Lower leg skin (tissue), 4 donors: ENCODE data around the gene GUCY2D. TPM values are rescaled to one million over a fixed set of nuclear protein-coding genes. Genes with fewer than 3 reads are reported as not detected.

Experiments
- DNase-seq, 2 donors: peaks; one replicate each; pipeline ENCODE4 v3.0.0-alpha.2; 2019; ENCODE audit warnings: low spot score in 2 of 2
- H3K4me3 ChIP-seq: fragments of 200-600 bp; sonication (generic); 2 replicates; pipeline ENCODE4 v1.5.1; 2017; ENCODE audit warnings: mild to moderate bottlenecking, low read depth; ENCODE audit not compliant: poor library complexity, severe bottlenecking
- POLR2A ChIP-seq, 2 donors: fragments of 450-650 bp; IDR thresholded peaks; one replicate each; pipeline ENCODE4 v1.6.1; 2016 to 2017; ENCODE audit warnings: antibody characterized with exemption in 2 of 2, mild to moderate bottlenecking in 1 of 2, moderate library complexity in 1 of 2
- WGBS, 2 donors: methylation state at CpG; one replicate each; pipeline ENCODE4 v1.1.5; 2018; 5-methylcytosine and 5-hydroxymethylcytosine counted together
- intact Hi-C: fragments of 100-400 bp; cut with DNase I; formaldehyde crosslinking; loops from one replicate; pipeline ENCODE4 v1.15.0; 2023; ENCODE audit warnings: low total_unique reads
- total RNA-seq, 4 donors: library from RNA; depleted of rRNA; stranded (reverse); fragments of >200 nt; gene quantifications; one replicate each; pipeline ENCODE4 v1.1.0, GENCODE V29; 2016
- TF ChIP-seq, protein P1 (sequence below), 3 donors: fragments of 450-650 bp; IDR thresholded peaks; one replicate each; pipeline ENCODE4 v1.5.1; 2016; ENCODE audit warnings: antibody characterized with exemption in 3 of 3, mild to moderate bottlenecking in 3 of 3, moderate library complexity in 2 of 3

The GUCY2D gene
- total RNA-seq, 4 donors from 2014 or later: 0.13 TPM; not detected in 3

DNA sequence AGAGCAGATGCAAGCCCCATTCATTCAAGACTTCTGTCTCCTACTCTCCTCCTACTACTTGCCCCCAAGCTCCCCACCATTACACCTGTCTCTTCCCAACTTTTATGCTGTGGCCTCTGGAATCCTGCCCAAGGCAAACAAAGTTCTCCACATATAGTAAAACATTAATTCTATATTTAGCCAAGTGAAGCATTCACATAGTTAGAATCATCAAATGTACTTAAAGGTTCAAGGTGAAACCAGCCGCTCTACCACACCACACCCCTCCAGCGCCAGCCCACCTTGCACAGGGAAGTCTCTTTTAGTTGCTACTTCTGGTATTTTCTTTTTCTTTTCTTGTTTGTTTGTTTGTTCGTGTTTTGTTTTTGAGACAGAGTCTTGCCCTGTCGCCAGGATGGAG, 25.4 kb upstream of the GUCY2D start:
- no peak for TF ChIP-seq POLR2A (IDR thresholded peaks at IDR 0.05)
- TF ChIP-seq, protein P1, sequence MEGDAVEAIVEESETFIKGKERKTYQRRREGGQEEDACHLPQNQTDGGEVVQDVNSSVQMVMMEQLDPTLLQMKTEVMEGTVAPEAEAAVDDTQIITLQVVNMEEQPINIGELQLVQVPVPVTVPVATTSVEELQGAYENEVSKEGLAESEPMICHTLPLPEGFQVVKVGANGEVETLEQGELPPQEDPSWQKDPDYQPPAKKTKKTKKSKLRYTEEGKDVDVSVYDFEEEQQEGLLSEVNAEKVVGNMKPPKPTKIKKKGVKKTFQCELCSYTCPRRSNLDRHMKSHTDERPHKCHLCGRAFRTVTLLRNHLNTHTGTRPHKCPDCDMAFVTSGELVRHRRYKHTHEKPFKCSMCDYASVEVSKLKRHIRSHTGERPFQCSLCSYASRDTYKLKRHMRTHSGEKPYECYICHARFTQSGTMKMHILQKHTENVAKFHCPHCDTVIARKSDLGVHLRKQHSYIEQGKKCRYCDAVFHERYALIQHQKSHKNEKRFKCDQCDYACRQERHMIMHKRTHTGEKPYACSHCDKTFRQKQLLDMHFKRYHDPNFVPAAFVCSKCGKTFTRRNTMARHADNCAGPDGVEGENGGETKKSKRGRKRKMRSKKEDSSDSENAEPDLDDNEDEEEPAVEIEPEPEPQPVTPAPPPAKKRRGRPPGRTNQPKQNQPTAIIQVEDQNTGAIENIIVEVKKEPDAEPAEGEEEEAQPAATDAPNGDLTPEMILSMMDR (IDR thresholded peaks at IDR 0.05): no peak
- H3K4me3 ChIP-seq: no peak overlapping the region
- DNase-seq: no peak
- WGBS, 2 donors: 89 to 93% methylated on average over 4 of the region's 4 CpGs
- intact Hi-C loops: no loop called here

DNA sequence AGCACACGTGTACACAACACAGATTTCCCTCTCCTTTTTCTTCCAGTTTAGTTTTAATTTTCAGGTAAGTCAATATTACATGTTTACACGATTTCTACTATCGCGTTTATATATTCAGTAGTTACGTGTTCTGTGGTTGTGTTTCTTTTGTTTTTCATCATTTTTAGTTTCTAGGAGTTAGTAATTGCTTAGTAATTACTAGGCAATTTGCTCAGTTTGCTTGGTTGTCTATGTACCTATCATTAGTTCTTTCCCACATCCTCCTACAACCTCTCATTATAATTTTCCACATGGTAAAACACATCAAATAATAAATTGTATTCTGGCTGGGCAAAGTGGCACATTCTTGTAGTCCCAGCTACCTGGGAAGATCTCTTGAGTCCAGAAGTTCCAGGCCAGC, 24.6 kb upstream of the GUCY2D start:
- TF ChIP-seq, protein P1 (IDR thresholded peaks at IDR 0.05): no peak
- intact Hi-C loops: no loop called here
- no peak overlapping the region for H3K4me3 ChIP-seq
- 87 to 88% methylated on average over 5 of the region's 5 CpGs for WGBS, 2 donors
- DNase-seq: no peak

DNA sequence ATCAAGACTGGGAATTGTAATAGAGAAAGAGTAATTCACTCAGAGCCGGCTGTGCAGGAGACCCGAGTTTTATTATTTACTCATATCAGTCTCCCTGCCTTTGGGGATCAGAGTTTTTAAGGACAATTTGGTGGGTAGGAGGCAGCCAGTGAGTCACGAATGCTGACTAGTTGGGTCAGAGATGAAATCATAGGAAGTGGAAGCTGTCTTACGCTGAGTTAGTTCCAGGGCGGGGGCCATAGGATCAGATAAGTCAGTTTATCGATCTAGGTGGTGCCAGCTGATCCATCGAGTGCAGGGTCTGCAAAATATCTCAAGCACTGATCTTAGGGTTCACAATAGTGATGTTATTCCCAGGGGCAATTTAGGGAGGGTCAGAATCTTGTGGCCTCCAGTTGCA, 20.2 kb upstream of the GUCY2D start:
- TF ChIP-seq, protein P1 (IDR thresholded peaks at IDR 0.05): no peak
- TF ChIP-seq POLR2A (IDR thresholded peaks at IDR 0.05): no peak
- DNase-seq: no peak
- WGBS, 2 donors: 61 to 70% methylated on average over 7 of the region's 7 CpGs
- H3K4me3 ChIP-seq: no peak overlapping the region
- intact Hi-C loops: no loop called here

DNA sequence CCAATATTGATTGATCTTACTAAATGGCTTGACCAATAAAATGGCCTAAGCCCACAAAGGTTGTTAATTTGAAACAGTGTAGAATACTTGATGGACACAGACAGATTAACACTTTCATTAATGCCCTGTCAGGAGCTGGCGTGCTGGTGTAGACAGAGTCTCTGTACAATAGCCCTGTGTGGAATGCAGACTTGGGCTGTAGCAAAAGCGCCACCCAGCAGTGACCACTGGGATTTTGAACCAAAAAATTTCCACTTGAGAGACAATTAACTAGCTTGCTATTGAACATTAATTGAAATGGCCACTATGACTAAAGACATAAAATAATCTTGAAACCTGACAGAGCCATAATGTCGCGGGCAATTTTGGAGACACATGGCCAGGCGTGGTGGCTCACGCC, 19.7 kb upstream of the GUCY2D start:
- H3K4me3 ChIP-seq: no peak overlapping the region
- whole genome bisulfite sequencing, 2 donors: 90 to 91% methylated on average over 6 of the region's 6 CpGs
- intact Hi-C loops: no loop called here
- TF ChIP-seq, protein P1 (IDR thresholded peaks at IDR 0.05): no peak
- no peak for TF ChIP-seq POLR2A (IDR thresholded peaks at IDR 0.05)
- DNase-seq: peak in 1 of 2 donors; percentile 72

DNA sequence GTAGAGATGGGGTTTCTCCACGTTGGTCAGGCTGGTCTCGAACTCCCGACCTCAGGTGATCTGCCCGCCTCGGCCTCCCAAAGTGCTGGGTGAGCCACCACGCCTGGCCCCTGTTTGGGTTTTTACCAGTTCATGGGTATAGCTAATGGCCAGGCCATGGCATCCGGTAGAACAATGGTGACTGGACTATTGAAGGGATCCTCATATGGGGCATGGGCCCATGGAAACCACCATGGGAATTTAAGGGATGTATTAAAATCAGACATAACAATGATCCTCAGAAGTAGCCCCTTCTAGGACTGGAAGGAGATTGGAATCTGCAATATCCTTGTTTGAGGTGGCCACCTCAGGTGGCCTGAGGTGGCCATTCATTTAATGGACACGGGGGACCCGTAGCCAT, 17.5 kb upstream of the GUCY2D start:
- TF ChIP-seq POLR2A (IDR thresholded peaks at IDR 0.05): no peak
- TF ChIP-seq, protein P1 (IDR thresholded peaks at IDR 0.05): no peak
- peak in 1 of 2 donors; percentile 69 for DNase-seq
- 90 to 93% methylated on average over 9 of the region's 9 CpGs for WGBS, 2 donors
- intact Hi-C loops: loop anchor here (5.0 kb wide), 1 partner anchor 118 kb away; no protein-coding TSS in a partner anchor
- no peak overlapping the region for H3K4me3 ChIP-seq
